Activated T-cell treated with anti-CD3 and anti-CD28 coated beads, Interleukin-2, amount 50 U/mL, for 1 hour (primary cell): ENCODE results near the gene TNFSF10.
"Not testable (repeated sequence)": the region's sequence is repeated elsewhere in the genome, so short reads cannot be mapped to it uniquely, and the experiment has no call there.

Source experiments
- DNase-seq: peaks from one replicate; pipeline ENCODE4 v3.0.0-alpha.2; 2020

TNFSF10 gene

GRCh38 chr3:172543884-172544283 is 20.7 kb upstream of the TNFSF10 start:
- DNase-seq = no peak

GRCh38 chr3:172543419-172543818 is 20.2 kb upstream of the TNFSF10 start:
- DNase-seq = no peak

- no peak for DNase-seq
Observed at GRCh38 chr3:172542999-172543398, 19.8 kb upstream of the TNFSF10 start.

GRCh38 chr3:172541945-172542488 is 18.8 kb upstream of the TNFSF10 start:
- DNase-seq = no peak

- no peak for DNase-seq
Observed at GRCh38 chr3:172540049-172540448, 16.8 kb upstream of the TNFSF10 start.

- DNase-seq = no peak
Observed at GRCh38 chr3:172539273-172539672, 16.0 kb upstream of the TNFSF10 start.

- no peak for DNase-seq
Observed at GRCh38 chr3:172538368-172539151, 15.3 kb upstream of the TNFSF10 start.

- DNase-seq = no peak
Observed at GRCh38 chr3:172537507-172538158, 14.4 kb upstream of the TNFSF10 start.

GRCh38 chr3:172536993-172537419 is 13.8 kb upstream of the TNFSF10 start:
- DNase-seq = no peak

- DNase-seq = no peak
Observed at GRCh38 chr3:172536505-172536904, 13.3 kb upstream of the TNFSF10 start.

- DNase-seq = no peak
Observed at GRCh38 chr3:172530566-172530965, 7.3 kb upstream of the TNFSF10 start.

GRCh38 chr3:172530101-172530561 is 6.9 kb upstream of the TNFSF10 start:
- no peak for DNase-seq

GRCh38 chr3:172528677-172529076 is 5.4 kb upstream of the TNFSF10 start:
- no peak for DNase-seq

GRCh38 chr3:172527306-172527705 is 4.1 kb upstream of the TNFSF10 start:
- DNase-seq = no peak

- no peak for DNase-seq
Observed at GRCh38 chr3:172525116-172525613, 1.9 kb upstream of the TNFSF10 start.

- no peak for DNase-seq
Observed at GRCh38 chr3:172524611-172525010, 1.4 kb upstream of the TNFSF10 start.

GRCh38 chr3:172521837-172522726 is 1.1 kb downstream of the TNFSF10 start:
- DNase-seq = not testable (repeated sequence)

GRCh38 chr3:172520301-172520831 is 2.9 kb downstream of the TNFSF10 start:
- no peak for DNase-seq

- DNase-seq = no peak
Observed at GRCh38 chr3:172519740-172520139, 3.5 kb downstream of the TNFSF10 start.

GRCh38 chr3:172518929-172519640 is 4.1 kb downstream of the TNFSF10 start:
- DNase-seq = no peak

GRCh38 chr3:172517859-172518466 is 5.3 kb downstream of the TNFSF10 start:
- DNase-seq = no peak
